ENCODE results near the gene PES1.

DNA sequence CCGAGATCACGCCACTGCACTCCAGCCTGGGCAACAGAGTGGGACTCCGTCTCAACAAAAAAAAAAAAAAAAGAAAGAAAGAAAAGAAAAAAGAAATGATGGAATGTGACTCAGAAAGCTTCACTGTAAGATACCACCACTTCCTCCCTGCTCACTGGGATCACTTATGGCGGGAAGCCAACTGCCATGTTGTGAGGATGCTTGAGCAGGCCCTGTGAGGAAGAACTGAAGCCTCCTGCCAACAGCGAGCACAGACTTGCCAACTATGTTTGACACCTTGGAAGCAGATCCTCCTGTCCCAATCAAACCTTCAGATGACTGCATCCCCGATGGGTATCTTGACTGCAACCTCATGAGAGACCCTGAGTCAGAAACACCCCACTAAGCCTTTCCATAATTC is 53.4 kb downstream of the PES1 start:
- no peak for TF ChIP-seq POLR2A (IDR thresholded peaks at IDR 0.05)
- TF ChIP-seq, protein P1, sequence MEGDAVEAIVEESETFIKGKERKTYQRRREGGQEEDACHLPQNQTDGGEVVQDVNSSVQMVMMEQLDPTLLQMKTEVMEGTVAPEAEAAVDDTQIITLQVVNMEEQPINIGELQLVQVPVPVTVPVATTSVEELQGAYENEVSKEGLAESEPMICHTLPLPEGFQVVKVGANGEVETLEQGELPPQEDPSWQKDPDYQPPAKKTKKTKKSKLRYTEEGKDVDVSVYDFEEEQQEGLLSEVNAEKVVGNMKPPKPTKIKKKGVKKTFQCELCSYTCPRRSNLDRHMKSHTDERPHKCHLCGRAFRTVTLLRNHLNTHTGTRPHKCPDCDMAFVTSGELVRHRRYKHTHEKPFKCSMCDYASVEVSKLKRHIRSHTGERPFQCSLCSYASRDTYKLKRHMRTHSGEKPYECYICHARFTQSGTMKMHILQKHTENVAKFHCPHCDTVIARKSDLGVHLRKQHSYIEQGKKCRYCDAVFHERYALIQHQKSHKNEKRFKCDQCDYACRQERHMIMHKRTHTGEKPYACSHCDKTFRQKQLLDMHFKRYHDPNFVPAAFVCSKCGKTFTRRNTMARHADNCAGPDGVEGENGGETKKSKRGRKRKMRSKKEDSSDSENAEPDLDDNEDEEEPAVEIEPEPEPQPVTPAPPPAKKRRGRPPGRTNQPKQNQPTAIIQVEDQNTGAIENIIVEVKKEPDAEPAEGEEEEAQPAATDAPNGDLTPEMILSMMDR (IDR thresholded peaks at IDR 0.05), result no peak
- no peak for TF ChIP-seq POLR2AphosphoS5 (IDR thresholded peaks at IDR 0.05; ENCODE audit: insufficient read depth in 1 of 2, low read depth in 1 of 2)

Data from vagina (tissue), 2 donors.